Body of pancreas (tissue), 4 donors: ENCODE data around the gene PSEN1. TPM values are rescaled to one million over a fixed set of nuclear protein-coding genes. Genes with fewer than 3 reads are reported as not detected.

Experiments used
- ATAC-seq: fragments of 150-250 bp; one replicate; pipeline ENCODE4 v1.9.1; 2016
- DNase-seq, 4 donors: peaks; one replicate each; pipeline ENCODE4 v3.0.0-alpha.2; 2019
- H3K27ac ChIP-seq, 4 donors: fragments of 200-600 bp; sonication (generic); 1 replicate in 3 of 4; 2 replicates in 1 of 4; pipeline versions ENCODE4 v1.5.1 to v1.6.1; 2016 to 2019; ENCODE audit warnings: mild to moderate bottlenecking in 1 of 4, mixed read lengths in 1 of 4, moderate library complexity in 1 of 4
- H3K27me3 ChIP-seq, 2 donors: fragments of 200-600 bp; sonication (generic); one replicate each; pipeline ENCODE4 v1.6.0; 2016; ENCODE audit warnings: mild to moderate bottlenecking in 1 of 2
- H3K36me3 ChIP-seq, 2 donors: fragments of 200-600 bp; sonication (generic); replicated peaks in 1 of 2; 2 replicates each; pipeline ENCODE4 v1.5.1; 2016; ENCODE audit warnings: low read depth in 2 of 2; ENCODE audit not compliant: insufficient read depth in 1 of 2
- H3K4me1 ChIP-seq: fragments of 200-600 bp; sonication (generic); one replicate; pipeline ENCODE4 v1.6.0; 2016
- H3K4me3 ChIP-seq, 2 donors: fragments of 200-600 bp; sonication (generic); 1 replicate in 1 of 2; 2 replicates in 1 of 2; pipeline ENCODE4 v1.5.1; 2016 to 2019
- H3K9me3 ChIP-seq, 3 donors: fragments of 200-600 bp; sonication (generic); 1 replicate in 2 of 3; 2 replicates in 1 of 3; pipeline ENCODE4 v1.5.1; 2016
- POLR2A ChIP-seq, 3 donors: fragments of 450-650 bp; IDR thresholded peaks; one replicate each; pipeline ENCODE4 v1.6.1; 2016; ENCODE audit warnings: antibody characterized with exemption in 3 of 3, mild to moderate bottlenecking in 2 of 3
- WGBS, 2 donors: methylation state at CpG; one replicate each; pipeline ENCODE4 v1.1.5; 2017; 5-methylcytosine and 5-hydroxymethylcytosine counted together
- intact Hi-C: fragments of 100-400 bp; cut with DNase I; formaldehyde crosslinking; loops from one replicate; pipeline ENCODE4 v1.15.1; 2023
- total RNA-seq, 2 donors: library from RNA; depleted of rRNA; stranded (reverse); fragments of >200 nt; gene quantifications; one replicate each; pipeline ENCODE4 v1.1.0, GENCODE V29; 2016
- TF ChIP-seq, protein P1 (sequence below), 7 experiments: fragments of 450-650 bp in 4 of 7; fragments of 200-600 bp in 3 of 7; sonication (generic) in 3 of 7; IDR thresholded peaks; one replicate each; pipeline ENCODE4 v1.5.1; 2016 to 2019; ENCODE audit warnings: antibody characterized with exemption in 7 of 7

PSEN1 gene
- total RNA-seq, 2 donors from 2014 or later: 14.2 to 21.8 TPM

DNA sequence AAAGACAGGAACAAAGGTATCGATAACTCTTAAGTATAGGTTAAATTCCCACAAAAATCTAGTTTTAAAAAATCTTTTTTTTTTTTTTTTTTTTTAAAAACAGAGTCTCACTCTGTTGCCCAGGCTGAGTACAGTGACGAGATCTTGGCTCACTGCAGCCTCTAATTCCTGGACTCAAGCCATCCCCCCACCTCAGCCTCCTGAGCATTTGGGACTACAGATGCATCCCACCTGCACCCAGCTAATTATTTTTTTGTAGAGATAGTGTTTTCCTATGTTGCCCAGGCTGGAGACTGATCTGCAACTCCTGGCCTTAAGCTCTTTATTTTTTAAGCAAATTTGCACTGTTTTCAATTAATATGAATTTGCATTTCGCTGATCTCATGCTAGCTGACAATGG is 9.8 kb downstream of the PSEN1 start:
- H3K9me3 ChIP-seq: no peaks in the 10 kb centered on the region
- H3K36me3 ChIP-seq: peaks cover 0 to 10% of the 10 kb centered on the region in 2 donors
- no peak for DNase-seq
- H3K4me1 ChIP-seq: no peaks in the 10 kb centered on the region
- TF ChIP-seq POLR2A (IDR thresholded peaks at IDR 0.05): no peak
- TF ChIP-seq, protein P1, sequence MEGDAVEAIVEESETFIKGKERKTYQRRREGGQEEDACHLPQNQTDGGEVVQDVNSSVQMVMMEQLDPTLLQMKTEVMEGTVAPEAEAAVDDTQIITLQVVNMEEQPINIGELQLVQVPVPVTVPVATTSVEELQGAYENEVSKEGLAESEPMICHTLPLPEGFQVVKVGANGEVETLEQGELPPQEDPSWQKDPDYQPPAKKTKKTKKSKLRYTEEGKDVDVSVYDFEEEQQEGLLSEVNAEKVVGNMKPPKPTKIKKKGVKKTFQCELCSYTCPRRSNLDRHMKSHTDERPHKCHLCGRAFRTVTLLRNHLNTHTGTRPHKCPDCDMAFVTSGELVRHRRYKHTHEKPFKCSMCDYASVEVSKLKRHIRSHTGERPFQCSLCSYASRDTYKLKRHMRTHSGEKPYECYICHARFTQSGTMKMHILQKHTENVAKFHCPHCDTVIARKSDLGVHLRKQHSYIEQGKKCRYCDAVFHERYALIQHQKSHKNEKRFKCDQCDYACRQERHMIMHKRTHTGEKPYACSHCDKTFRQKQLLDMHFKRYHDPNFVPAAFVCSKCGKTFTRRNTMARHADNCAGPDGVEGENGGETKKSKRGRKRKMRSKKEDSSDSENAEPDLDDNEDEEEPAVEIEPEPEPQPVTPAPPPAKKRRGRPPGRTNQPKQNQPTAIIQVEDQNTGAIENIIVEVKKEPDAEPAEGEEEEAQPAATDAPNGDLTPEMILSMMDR (IDR thresholded peaks at IDR 0.05): no peak
- H3K4me3 ChIP-seq: no peak overlapping the region
- no peaks in the 10 kb centered on the region for H3K27me3 ChIP-seq
- no peak overlapping the region for H3K27ac ChIP-seq
- WGBS, 2 donors: 90 to 93% methylated on average over 3 of the region's 3 CpGs
- ATAC-seq: no peak
- intact Hi-C loops: no loop called here

DNA sequence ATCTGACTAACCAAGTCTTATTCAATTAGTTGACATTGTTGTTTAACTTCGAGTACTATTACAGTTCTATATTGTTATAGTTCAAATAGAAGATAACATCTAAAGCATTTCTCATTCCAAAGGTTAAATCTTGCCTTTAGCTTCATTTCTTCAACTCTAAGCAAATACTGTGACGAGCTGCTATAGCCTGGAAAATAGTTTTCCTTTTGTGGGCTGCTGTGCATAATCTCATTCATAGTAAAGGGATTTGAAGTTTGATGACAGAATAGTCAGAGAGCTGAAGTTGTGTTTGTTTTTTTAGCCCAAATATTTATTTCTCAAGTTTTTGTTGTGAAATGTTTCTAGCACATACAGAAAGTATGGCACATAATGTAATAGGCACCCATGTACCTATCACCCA is 13.4 kb downstream of the PSEN1 start:
- 67 to 92% methylated on average over 2 of the region's 2 CpGs for WGBS, 2 donors
- TF ChIP-seq, protein P1 (IDR thresholded peaks at IDR 0.05): no peak
- TF ChIP-seq POLR2A (IDR thresholded peaks at IDR 0.05): no peak
- Histone ChIP-seq H3K27me3 (no peaks in the 10 kb centered on the region), H3K36me3 (peaks cover 0 to 10% of the 10 kb centered on the region in 2 donors), H3K9me3 (no peaks in the 10 kb centered on the region), H3K4me1 (no peaks in the 10 kb centered on the region), H3K27ac (no peak overlapping the region), H3K4me3 (no peak overlapping the region)
- DNase-seq (no peak), ATAC-seq (no peak)
- intact Hi-C loops: no loop called here

DNA sequence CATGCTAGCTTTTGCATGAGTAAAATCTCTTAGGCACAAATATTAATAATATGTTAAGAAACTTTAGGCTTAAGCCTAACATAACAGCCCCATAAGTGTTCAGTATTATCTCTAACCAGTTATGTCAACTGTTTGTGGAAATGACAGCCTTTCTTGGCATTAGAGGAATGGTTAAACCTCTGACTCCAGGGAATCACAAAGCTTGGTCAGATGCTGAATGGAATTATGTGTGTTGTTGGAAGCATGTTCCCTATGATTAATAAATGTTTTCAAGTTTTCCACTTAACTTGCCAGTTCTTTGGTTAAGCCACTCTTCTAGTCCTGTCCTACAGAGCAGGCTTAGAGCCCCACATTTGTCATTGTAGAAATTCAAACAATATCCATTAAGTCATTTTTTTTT is 17.0 kb downstream of the PSEN1 start:
- Histone ChIP-seq H3K36me3 (peaks cover 0 to 8% of the 10 kb centered on the region in 2 donors), H3K27ac (no peak overlapping the region), H3K27me3 (no peaks in the 10 kb centered on the region), H3K4me3 (no peak overlapping the region), H3K9me3 (no peaks in the 10 kb centered on the region), H3K4me1 (no peaks in the 10 kb centered on the region)
- TF ChIP-seq POLR2A (IDR thresholded peaks at IDR 0.05): no peak
- TF ChIP-seq, protein P1 (IDR thresholded peaks at IDR 0.05): no peak
- ATAC-seq (no peak), DNase-seq (no peak)
- intact Hi-C loops: no loop called here

DNA sequence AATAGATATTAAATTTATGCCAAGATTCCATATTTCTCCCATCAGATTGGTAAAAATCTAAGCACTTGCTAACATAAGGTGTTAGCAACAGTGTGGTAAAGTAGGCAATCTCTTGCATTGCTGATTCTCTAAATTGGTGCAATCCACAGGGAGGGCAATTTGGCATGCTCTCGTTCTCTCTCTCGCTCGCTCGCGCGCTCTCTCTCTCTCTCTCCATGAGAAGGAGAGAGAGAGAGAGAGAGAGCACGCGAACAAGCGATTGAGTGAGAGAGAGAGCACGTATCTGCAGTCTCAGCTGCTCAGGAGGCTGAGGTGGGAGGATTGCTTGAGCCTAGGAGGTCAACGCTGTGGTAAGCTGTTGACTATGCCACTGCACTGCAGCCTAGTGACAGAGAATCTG is 25.9 kb downstream of the PSEN1 start:
- no peak for TF ChIP-seq POLR2A (IDR thresholded peaks at IDR 0.05)
- TF ChIP-seq, protein P1 (IDR thresholded peaks at IDR 0.05): no peak
- 93 to 97% methylated on average over 11 of the region's 11 CpGs for WGBS, 2 donors
- intact Hi-C loops: no loop called here
- Histone ChIP-seq H3K9me3 (no peaks in the 10 kb centered on the region), H3K4me3 (no peak overlapping the region), H3K27ac (no peak overlapping the region), H3K27me3 (no peaks in the 10 kb centered on the region), H3K36me3 (peaks cover 0 to 2% of the 10 kb centered on the region in 2 donors), H3K4me1 (no peaks in the 10 kb centered on the region)
- DNase-seq: no peak
- no peak for ATAC-seq

DNA sequence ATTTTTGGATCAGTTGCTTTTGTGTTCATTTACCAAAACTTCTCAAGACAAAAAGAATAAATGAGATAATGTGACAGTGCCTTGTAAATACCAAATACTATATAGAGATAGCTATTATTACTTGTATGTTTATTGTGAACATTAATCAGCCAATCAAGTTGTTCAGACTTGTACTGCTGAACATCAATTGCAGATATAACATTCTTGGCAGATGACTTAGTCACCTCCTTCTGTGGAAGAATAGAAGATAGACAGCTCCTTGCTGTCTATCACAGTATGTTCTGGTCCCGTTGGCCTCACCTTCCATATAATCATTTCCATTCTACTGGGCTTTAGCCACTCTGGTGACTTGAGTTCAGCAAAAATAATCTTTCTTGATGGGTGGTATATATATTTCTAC is 30.1 kb downstream of the PSEN1 start:
- ATAC-seq (no peak), DNase-seq (no peak)
- H3K4me3 ChIP-seq: no peak overlapping the region
- peaks cover 0 to 8% of the 10 kb centered on the region in 2 donors for H3K36me3 ChIP-seq
- H3K4me1 ChIP-seq: no peaks in the 10 kb centered on the region
- intact Hi-C loops: no loop called here
- TF ChIP-seq POLR2A (IDR thresholded peaks at IDR 0.05): no peak
- TF ChIP-seq, protein P1 (IDR thresholded peaks at IDR 0.05): no peak
- 72 to 100% methylated on average over 1 of the region's 1 CpG for WGBS, 2 donors
- no peaks in the 10 kb centered on the region for H3K9me3 ChIP-seq
- no peak overlapping the region for H3K27ac ChIP-seq
- no peaks in the 10 kb centered on the region for H3K27me3 ChIP-seq
